ENCODE results near the gene HMCN2. TPM values are rescaled to one million over a fixed set of nuclear protein-coding genes. Genes with fewer than 3 reads are reported as not detected.

HMCN2 gene
- total RNA-seq, 2 experiments from 2014 or later: not detected

GRCh38 chr9:130462685-130463540 lies 197.4 kb downstream of the HMCN2 start:
- Mint-ChIP-seq H3K36me3 (ENCODE audit: low read depth) (no peaks in the 10 kb centered on the region), H3K4me3 (no peak overlapping the region), H3K27ac (no peak overlapping the region), H3K27me3 (peaks cover 18% of the 10 kb centered on the region), H3K4me1 (no peaks in the 10 kb centered on the region), H3K9me3 (no peaks in the 10 kb centered on the region)
- ChIA-PET CTCF (interaction anchor here (0.5 to 1.6 kb wide), 3 partner anchors 129 to 221 kb away, joined by 3 to 5 read pairs (median 5); no protein-coding TSS in a partner anchor), POLR2A (no interaction called here)
- no peak for DNase-seq

DNA sequence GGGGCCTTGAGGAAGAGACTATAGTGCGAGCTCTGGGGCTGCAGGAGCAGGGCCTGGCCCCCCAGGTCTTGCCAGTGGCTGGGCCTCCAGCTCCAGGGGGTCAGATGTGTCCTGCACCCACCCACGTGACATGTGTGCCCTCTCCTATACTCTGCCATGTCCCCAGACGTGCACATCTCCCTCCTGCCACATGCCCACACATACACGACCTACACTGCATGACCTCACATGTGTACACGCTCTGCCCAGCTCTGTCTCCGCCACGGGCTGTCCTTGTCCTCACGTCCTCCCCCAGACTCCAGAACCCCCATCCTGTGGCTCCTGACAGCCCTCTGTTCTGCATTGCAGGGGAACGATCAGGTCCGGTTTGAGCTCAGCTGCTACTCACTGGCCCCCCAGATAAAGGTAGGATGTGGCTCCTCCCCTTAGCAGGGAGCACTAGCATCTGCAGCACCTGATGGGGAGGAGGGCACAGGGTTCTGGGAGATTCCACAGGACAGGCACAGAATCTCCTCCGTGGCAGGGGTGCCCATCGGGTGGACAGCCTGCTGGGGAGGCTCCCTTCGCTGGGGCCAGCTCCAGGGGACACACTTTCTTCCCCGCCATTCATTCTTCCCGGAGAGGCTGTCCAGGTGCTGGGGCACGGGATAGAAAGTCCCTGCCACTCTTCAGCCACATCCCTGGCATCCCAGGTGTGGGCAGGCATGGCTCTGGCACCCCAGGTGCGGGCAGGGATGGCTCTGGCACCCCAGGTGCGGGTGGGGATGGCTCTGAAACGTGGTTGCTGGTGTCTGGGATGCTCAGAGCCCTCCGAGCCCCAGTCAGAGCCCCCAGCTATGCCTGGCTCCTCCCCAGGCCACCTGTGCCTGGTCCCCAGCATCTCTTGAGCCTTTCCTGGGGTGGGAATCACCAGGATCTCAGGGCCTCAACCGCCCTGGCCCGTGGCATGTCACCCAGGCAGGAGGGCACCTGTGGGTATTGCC lies 198.5 kb downstream of the HMCN2 start:
- H3K4me1 Mint-ChIP-seq: no peaks in the 10 kb centered on the region
- no peaks in the 10 kb centered on the region for H3K9me3 Mint-ChIP-seq
- ChIA-PET CTCF (interaction anchor here (0.5 to 1.6 kb wide), 4 partner anchors 130 to 644 kb away, joined by 3 to 5 read pairs (median 4); no protein-coding TSS in a partner anchor), POLR2A (no interaction called here)
- DNase-seq: no peak
- H3K27ac Mint-ChIP-seq: no peak overlapping the region
- H3K4me3 Mint-ChIP-seq: no peak overlapping the region
- no peaks in the 10 kb centered on the region for H3K36me3 Mint-ChIP-seq (ENCODE audit: low read depth)
- H3K27me3 Mint-ChIP-seq: peaks cover 26% of the 10 kb centered on the region

- H3K36me3 Mint-ChIP-seq (ENCODE audit: low read depth): no peaks in the 10 kb centered on the region
- no peak for DNase-seq
- ChIA-PET CTCF (interaction anchor here (0.6 to 1.2 kb wide), 2 partner anchors 236 to 1574 kb away, joined by 3 to 4 read pairs; no protein-coding TSS in a partner anchor), POLR2A (no interaction called here)
- no peak overlapping the region for H3K27ac Mint-ChIP-seq
- H3K4me1 Mint-ChIP-seq: no peaks in the 10 kb centered on the region
- H3K4me3 Mint-ChIP-seq: no peak overlapping the region
- H3K27me3 Mint-ChIP-seq: peaks cover 21% of the 10 kb centered on the region
- H3K9me3 Mint-ChIP-seq: no peaks in the 10 kb centered on the region
These were observed 200.0 kb downstream of the HMCN2 start for GRCh38 chr9:130465383-130466096.

DNA sequence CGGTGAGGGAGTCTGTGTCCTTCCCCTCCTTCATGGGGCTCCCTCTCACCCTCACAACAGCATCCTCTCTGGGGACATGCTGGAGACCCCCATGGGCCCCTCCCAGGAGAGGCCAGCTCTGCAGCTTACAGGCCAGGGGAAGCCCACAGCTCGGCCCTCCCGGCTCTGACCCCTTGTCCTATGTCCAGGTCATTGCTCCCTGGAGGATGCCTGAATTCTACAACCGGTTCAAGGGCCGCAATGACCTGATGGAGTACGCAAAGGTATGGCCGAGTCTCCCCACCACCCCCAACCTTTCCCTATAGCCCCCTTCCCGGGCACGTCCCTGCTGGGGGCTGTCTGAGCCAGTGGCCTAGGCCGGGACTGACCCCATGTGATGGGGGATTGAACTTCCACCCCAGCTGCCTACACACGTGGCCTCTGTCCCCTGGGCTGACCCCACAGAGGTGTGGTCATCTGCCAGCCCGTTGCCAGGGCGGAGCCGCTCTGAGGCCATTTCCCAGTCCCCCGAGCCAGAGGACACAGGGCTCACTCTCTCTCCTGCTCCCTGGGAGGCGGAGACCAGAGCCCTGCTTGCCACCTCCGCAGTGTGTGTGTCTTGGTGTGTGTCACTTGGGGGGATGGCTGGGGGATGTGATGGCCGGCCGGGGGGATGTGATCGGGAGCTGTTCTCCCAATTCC lies 201.1 kb downstream of the HMCN2 start:
- Mint-ChIP-seq H3K27ac (no peak overlapping the region), H3K27me3 (peaks cover 24% of the 10 kb centered on the region), H3K9me3 (no peaks in the 10 kb centered on the region), H3K4me3 (no peak overlapping the region), H3K4me1 (no peaks in the 10 kb centered on the region), H3K36me3 (ENCODE audit: low read depth) (no peaks in the 10 kb centered on the region)
- CTCF ChIA-PET: interaction anchor here (0.8 to 1.2 kb wide), 2 partner anchors 36 to 579 kb away, joined by 3 read pairs; no protein-coding TSS in a partner anchor
- DNase-seq: no peak
- POLR2A ChIA-PET: no interaction called here

- Mint-ChIP-seq H3K4me1 (no peaks in the 10 kb centered on the region), H3K36me3 (ENCODE audit: low read depth) (no peaks in the 10 kb centered on the region), H3K27ac (no peak overlapping the region), H3K27me3 (peaks cover 24% of the 10 kb centered on the region), H3K9me3 (no peaks in the 10 kb centered on the region), H3K4me3 (no peak overlapping the region)
- no peak for DNase-seq
- ChIA-PET POLR2A (no interaction called here), CTCF (interaction anchor here (0.5 to 1.2 kb wide), 3 partner anchors 35 to 579 kb away, joined by 3 read pairs; no protein-coding TSS in a partner anchor)
These were observed 201.8 kb downstream of the HMCN2 start for GRCh38 chr9:130467316-130467715.

DNA sequence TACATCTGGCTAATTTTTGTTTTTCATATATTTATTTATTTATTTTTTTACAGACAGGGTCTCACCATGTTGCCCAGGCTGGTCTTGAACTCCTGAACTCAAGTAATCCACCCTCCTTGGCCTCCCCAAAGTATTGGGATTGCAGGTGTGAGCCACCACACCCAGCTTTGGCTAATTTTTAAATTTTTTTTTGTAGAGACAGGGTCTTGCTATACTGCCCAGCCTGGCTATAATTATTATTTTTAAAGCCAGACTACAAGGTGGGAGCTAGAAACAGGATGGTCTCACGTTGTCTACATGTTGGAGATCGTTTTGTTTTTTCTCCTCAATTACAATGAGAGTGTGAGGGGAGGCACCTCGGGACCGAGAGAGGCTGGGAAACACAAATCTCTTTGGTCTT lies 203.0 kb downstream of the HMCN2 start:
- ChIA-PET POLR2A (no interaction called here), CTCF (no interaction called here)
- DNase-seq: no peak
- Mint-ChIP-seq H3K4me3 (no peak overlapping the region), H3K36me3 (ENCODE audit: low read depth) (no peaks in the 10 kb centered on the region), H3K4me1 (no peaks in the 10 kb centered on the region), H3K27ac (no peak overlapping the region), H3K27me3 (peaks cover 26% of the 10 kb centered on the region), H3K9me3 (no peaks in the 10 kb centered on the region)

- Mint-ChIP-seq H3K27me3 (peaks cover 29% of the 10 kb centered on the region), H3K4me3 (no peak overlapping the region)
- POLR2A ChIA-PET: no interaction called here
These were observed 204.7 kb downstream of the HMCN2 start for GRCh38 chr9:130470269-130470668.

DNA sequence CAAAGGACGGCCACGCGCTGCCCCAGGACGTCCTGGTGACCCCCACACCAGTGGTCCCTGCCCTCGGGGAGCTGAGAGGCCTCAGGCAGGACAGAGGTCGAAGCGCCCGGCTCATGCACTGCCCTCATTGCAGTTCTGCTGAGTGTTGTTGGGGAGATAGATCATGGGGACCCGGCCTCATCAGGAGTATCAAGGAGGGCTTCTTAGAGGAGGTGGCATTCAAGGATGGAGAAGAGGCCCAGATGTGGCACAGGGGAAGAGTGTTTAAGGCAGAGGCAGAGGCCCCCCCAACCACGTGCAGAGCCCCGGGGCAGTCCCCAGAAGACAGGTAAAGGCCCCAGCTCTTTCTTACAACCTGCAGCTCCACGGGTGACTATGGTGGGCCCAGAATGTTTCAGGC lies 205.4 kb downstream of the HMCN2 start:
- CTCF ChIA-PET: interaction anchor here (0.8 kb wide), 1 partner anchor 39 kb away, joined by 3 read pairs; no protein-coding TSS in a partner anchor
- no peak for DNase-seq
- Mint-ChIP-seq H3K4me3 (no peak overlapping the region), H3K27me3 (peaks cover 29% of the 10 kb centered on the region), H3K27ac (no peak overlapping the region), H3K36me3 (ENCODE audit: low read depth) (no peaks in the 10 kb centered on the region), H3K9me3 (no peaks in the 10 kb centered on the region), H3K4me1 (no peaks in the 10 kb centered on the region)
- POLR2A ChIA-PET: no interaction called here

More at GRCh38 chr9:130470269-130470668, 204.7 kb downstream of the HMCN2 start:
- H3K4me1 Mint-ChIP-seq: no peaks in the 10 kb centered on the region
- no peaks in the 10 kb centered on the region for H3K36me3 Mint-ChIP-seq (ENCODE audit: low read depth)
- no peak overlapping the region for H3K27ac Mint-ChIP-seq
- no peak for DNase-seq
- CTCF ChIA-PET: no interaction called here
- H3K9me3 Mint-ChIP-seq: no peaks in the 10 kb centered on the region

DNA sequence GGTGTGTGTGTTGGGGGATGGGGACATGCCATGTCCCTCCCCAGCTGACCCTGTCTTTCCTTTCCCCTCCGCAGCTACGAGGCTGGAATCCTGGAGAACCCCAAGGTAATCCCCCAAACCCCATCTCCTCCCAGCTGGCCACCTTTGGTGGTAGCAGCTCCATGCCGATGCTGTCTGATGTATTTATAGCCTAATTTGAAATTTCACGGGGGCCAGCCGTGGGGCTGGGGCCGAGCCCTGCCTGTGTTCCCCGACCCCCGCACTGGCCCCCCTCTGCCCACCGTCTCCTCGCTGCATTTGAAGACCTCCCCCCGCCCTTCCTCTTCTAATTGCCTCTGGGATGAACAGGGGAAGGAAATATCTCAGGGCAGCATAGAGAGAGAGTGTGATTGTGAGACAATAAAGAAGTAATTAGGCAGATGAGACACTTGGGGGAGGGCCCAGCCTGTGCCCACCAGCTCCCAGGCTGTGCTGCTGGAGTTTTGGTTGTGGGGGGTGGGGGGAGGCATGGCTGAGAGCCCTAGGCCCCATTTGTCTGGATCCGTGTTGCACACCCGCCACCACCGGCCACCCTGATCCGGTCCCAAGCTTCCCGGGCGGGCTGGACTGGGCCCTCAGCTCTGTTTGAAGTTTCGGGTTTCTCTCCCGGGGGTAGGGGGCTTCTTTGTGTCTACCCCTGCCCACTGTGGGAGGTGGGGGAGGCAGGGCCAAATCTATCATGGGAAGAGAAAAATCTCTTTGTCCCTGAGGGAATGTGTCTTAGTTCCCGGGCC lies 206.0 kb downstream of the HMCN2 start:
- Mint-ChIP-seq H3K27ac (no peak overlapping the region), H3K4me3 (no peak overlapping the region), H3K36me3 (ENCODE audit: low read depth) (no peaks in the 10 kb centered on the region), H3K4me1 (no peaks in the 10 kb centered on the region), H3K27me3 (peaks cover 29% of the 10 kb centered on the region), H3K9me3 (no peaks in the 10 kb centered on the region)
- no peak for DNase-seq
- ChIA-PET CTCF (interaction anchor here (0.8 to 1.0 kb wide), 2 partner anchors 39 to 202 kb away, joined by 3 read pairs; no protein-coding TSS in a partner anchor), POLR2A (no interaction called here)

DNA sequence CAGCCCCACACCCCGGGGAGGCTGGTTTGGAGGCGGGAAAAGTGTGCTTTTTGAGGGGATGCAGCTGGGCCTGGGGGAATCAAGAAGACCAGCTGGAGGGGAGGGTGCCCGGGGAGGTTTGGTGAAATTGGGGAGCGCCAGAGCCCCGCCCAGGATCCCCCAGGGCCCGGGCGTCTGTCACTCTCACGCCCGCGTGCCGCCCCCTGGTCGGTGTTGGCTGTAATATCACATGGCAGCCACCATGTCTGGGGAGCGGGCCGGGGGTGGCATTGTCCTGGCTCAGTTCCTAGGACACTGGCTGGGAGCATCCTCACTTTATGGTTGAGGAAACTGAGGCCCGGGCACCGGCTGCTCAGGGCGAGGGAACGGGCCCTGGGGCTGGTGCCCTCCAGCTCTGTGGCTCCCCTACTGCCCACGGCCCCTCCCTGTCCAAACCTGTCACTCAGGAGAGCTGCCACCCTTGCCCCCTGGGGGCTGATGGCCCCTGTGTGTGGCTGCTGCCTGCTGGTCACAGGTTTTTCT lies 206.7 kb downstream of the HMCN2 start:
- Mint-ChIP-seq H3K27ac (no peak overlapping the region), H3K9me3 (no peaks in the 10 kb centered on the region), H3K4me3 (no peak overlapping the region), H3K27me3 (peaks cover 24% of the 10 kb centered on the region), H3K4me1 (no peaks in the 10 kb centered on the region), H3K36me3 (ENCODE audit: low read depth) (no peaks in the 10 kb centered on the region)
- no peak for DNase-seq
- ChIA-PET POLR2A (no interaction called here), CTCF (interaction anchor here (1.0 kb wide), 1 partner anchor 201 kb away, joined by 3 read pairs; no protein-coding TSS in a partner anchor)

- Mint-ChIP-seq H3K4me3 (no peak overlapping the region), H3K36me3 (ENCODE audit: low read depth) (no peaks in the 10 kb centered on the region), H3K27ac (no peak overlapping the region), H3K4me1 (no peaks in the 10 kb centered on the region), H3K27me3 (peaks cover 17% of the 10 kb centered on the region), H3K9me3 (no peaks in the 10 kb centered on the region)
- ChIA-PET CTCF (interaction anchor here (1.0 kb wide), 1 partner anchor 200 kb away, joined by 3 read pairs; no protein-coding TSS in a partner anchor), POLR2A (no interaction called here)
- no peak for DNase-seq
These were observed 207.4 kb downstream of the HMCN2 start for GRCh38 chr9:130473009-130473408.

All from activated CD4-positive, alpha-beta T cell treated with anti-CD3 and anti-CD28 coated beads, Interleukin-2, amount 10 ng/mL, durations not matched to agents 7 days and 5 days (primary cell).